CD14-positive monocyte (primary cell): ENCODE data around the gene CALY. TPM values are rescaled to one million over a fixed set of nuclear protein-coding genes. Genes with fewer than 3 reads are reported as not detected.

Experiments
- DNase-seq, 3 donors: peaks; one replicate each; pipeline ENCODE4 v3.0.0-alpha.2; 2011 to 2022
- H2AFZ ChIP-seq: 2 replicates; pipeline ENCODE4 v1.6.0; 2012; ENCODE audit warnings: mild to moderate bottlenecking, low read depth, low read length, inconsistent platforms; ENCODE audit not compliant: insufficient read depth, poor library complexity, severe bottlenecking
- H3K27ac ChIP-seq, 2 donors: 1 replicate in 1 of 2; 2 replicates in 1 of 2; pipeline ENCODE4 v1.5.1; 2012 to 2013; ENCODE audit warnings: low read length in 2 of 2, control low read depth in 1 of 2, inconsistent platforms in 1 of 2, low read depth in 1 of 2, mild to moderate bottlenecking in 1 of 2
- H3K27me3 ChIP-seq, 2 donors: one replicate each; pipeline versions ENCODE4 v1.6.0 to v1.6.1; 2011 to 2013; ENCODE audit warnings: low read length in 2 of 2; ENCODE audit not compliant: control insufficient read depth in 2 of 2, insufficient read depth in 2 of 2
- H3K36me3 ChIP-seq, 2 donors: replicated peaks in 1 of 2; 1 replicate in 1 of 2; 2 replicates in 1 of 2; pipeline versions ENCODE4 v1.5.1 to v1.6.1; 2012 to 2013; ENCODE audit warnings: low read length in 2 of 2, control low read depth in 1 of 2, inconsistent platforms in 1 of 2, mild to moderate bottlenecking in 1 of 2; ENCODE audit not compliant: insufficient read depth in 2 of 2, control insufficient read depth in 1 of 2
- H3K4me1 ChIP-seq, 2 donors: 1 replicate in 1 of 2; 2 replicates in 1 of 2; pipeline versions ENCODE4 v1.5.1 to v1.6.1; 2012 to 2013; ENCODE audit warnings: low read length in 2 of 2, control low read depth in 1 of 2, inconsistent platforms in 1 of 2, mild to moderate bottlenecking in 1 of 2, moderate library complexity in 1 of 2; ENCODE audit not compliant: insufficient read depth in 2 of 2, control insufficient read depth in 1 of 2
- H3K4me2 ChIP-seq: replicated peaks from 2 replicates; pipeline ENCODE3; 2012; ENCODE audit warnings: low read length, moderate library complexity, mild to moderate bottlenecking; ENCODE audit not compliant: poor library complexity, severe bottlenecking; ENCODE audit errors: extremely low read depth
- H3K4me3 ChIP-seq, 3 experiments: fragments of 200-600 bp in 1 of 3; sonication (generic) in 1 of 3; replicated peaks in 1 of 3; 1 replicate in 2 of 3; 2 replicates in 1 of 3; pipeline ENCODE4 v1.5.1; 2011 to 2013; ENCODE audit warnings: low read length in 3 of 3, mild to moderate bottlenecking in 3 of 3, control low read depth in 2 of 3, low read depth in 2 of 3, inconsistent platforms in 1 of 3, moderate library complexity in 1 of 3
- H3K79me2 ChIP-seq: 2 replicates; pipeline ENCODE4 v1.6.0; 2012; ENCODE audit warnings: mild to moderate bottlenecking, control low read depth, inconsistent platforms, low read length, moderate library complexity; ENCODE audit not compliant: insufficient read depth
- H3K9ac ChIP-seq: 2 replicates; pipeline ENCODE4 v1.6.0; 2017; ENCODE audit warnings: low read length, mild to moderate bottlenecking; ENCODE audit not compliant: insufficient read depth, poor library complexity, severe bottlenecking
- H3K9me3 ChIP-seq, 2 donors: replicated peaks in 1 of 2; 1 replicate in 1 of 2; 2 replicates in 1 of 2; pipeline versions ENCODE4 v1.5.1 to v1.6.1; 2012 to 2013; ENCODE audit warnings: low read length in 2 of 2, control low read depth in 1 of 2; ENCODE audit not compliant: control insufficient read depth in 1 of 2, insufficient read depth in 1 of 2
- H4K20me1 ChIP-seq: 2 replicates; pipeline ENCODE4 v1.6.0; 2012; ENCODE audit warnings: mild to moderate bottlenecking, low read length, control low read depth, moderate library complexity; ENCODE audit not compliant: insufficient read depth
- H3K27ac Mint-ChIP-seq, 7 donors: one replicate each; pipeline ENCODE4 v1.8.0; 2020; ENCODE audit warnings: mild to moderate bottlenecking in 7 of 7, mixed read lengths in 7 of 7, moderate library complexity in 6 of 7, inconsistent platforms in 2 of 7
- H3K27me3 Mint-ChIP-seq, 3 donors: one replicate each; pipeline ENCODE4 v1.8.0; 2021 to 2022; ENCODE audit warnings: low read depth in 3 of 3, mild to moderate bottlenecking in 3 of 3, mixed read lengths in 3 of 3, moderate library complexity in 3 of 3, inconsistent platforms in 1 of 3
- H3K36me3 Mint-ChIP-seq, 2 donors: one replicate each; pipeline ENCODE4 v1.8.0; 2020; ENCODE audit warnings: mixed read lengths in 2 of 2, inconsistent platforms in 1 of 2, mild to moderate bottlenecking in 1 of 2
- H3K4me1 Mint-ChIP-seq: one replicate; pipeline ENCODE4 v1.8.0; 2020; ENCODE audit warnings: mild to moderate bottlenecking, mixed read lengths
- H3K4me3 Mint-ChIP-seq, 2 donors: one replicate each; pipeline ENCODE4 v1.8.0; 2020; ENCODE audit warnings: mild to moderate bottlenecking in 2 of 2, mixed read lengths in 2 of 2, moderate library complexity in 1 of 2
- H3K9me3 Mint-ChIP-seq, 7 donors: one replicate each; pipeline ENCODE4 v1.8.0; 2020 to 2022; ENCODE audit warnings: mixed read lengths in 7 of 7, mild to moderate bottlenecking in 6 of 7, moderate library complexity in 6 of 7, inconsistent platforms in 2 of 7
- WGBS: methylation state at CpG from one replicate; pipeline ENCODE4 v1.1.5; 2013; ENCODE audit warnings: missing lambda C conversion rate; ENCODE audit not compliant: insufficient coverage; 5-methylcytosine and 5-hydroxymethylcytosine counted together
- intact Hi-C, 2 donors: fragments of 100-400 bp; cut with micrococcal nuclease; formaldehyde crosslinking; loops; one replicate each; pipeline versions ENCODE4 v1.15.0 to v1.15.1; 2023
- polyA plus RNA-seq, 3 donors: library from polyadenylated mRNA; depleted of rRNA in 1 of 3; unstranded in 2 of 3; stranded (reverse) in 1 of 3; fragments of 300-500 nt in 2 of 3; fragments of >200 nt in 1 of 3; fragmentation: Illumina TruSeq in 2 of 3; gene quantifications; 1 replicate in 2 of 3; 2 replicates in 1 of 3; pipeline ENCODE4 v1.2.3, GENCODE V29; 2012 to 2021
- TF ChIP-seq, protein P1 (sequence below): fragments of 200-600 bp; IDR thresholded peaks from one replicate; pipeline ENCODE4 v1.8.0; 2022; ENCODE audit warnings: antibody characterized with exemption, mild to moderate bottlenecking

The CALY gene
- polyA plus RNA-seq, 3 donors = not detected

DNA sequence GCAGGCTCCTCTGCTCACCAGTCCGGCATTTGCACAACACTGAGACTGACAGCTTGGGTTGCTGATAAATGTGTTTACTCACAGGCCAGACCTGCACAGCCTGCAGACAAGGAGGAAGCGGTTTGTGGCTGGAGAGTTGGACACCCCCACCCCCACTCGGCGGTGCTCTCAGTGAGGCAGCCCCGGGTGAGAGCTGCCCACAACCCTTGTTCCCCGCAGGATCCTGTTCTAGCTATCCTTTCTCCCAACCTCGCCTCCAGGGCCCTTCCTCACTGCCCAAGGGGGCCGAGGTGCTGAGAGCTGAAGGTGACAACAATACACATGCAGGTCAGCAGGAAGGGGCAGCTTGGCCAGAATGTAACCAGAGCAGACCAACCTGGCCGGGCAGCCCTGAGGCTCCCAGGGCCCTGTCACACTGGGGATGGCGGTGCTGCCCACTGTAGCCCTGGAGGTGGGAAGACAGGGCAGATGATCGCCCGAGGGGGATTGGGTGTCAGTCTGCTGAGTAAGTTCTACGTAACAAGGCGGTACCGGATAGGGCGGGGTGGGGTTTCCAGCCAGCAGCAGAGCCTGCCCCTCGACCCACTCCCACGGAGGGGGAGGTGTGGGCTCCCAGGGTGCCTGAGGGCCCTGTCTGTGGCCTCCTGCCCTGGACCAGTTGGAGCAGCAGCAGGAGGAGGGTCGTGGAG lies 58.0 kb downstream of the CALY start:
- H3K27ac Mint-ChIP-seq = peak overlapping the region; percentile 99 to 100 (median 100)
- peaks cover 24% of the 10 kb centered on the region for H4K20me1 ChIP-seq
- peaks cover 30 to 36% of the 10 kb centered on the region in 2 donors for H3K36me3 ChIP-seq
- H3K4me3 Mint-ChIP-seq = peak overlapping the region; percentile 83 to 91
- peak overlapping the region; percentile 99 for H3K4me2 ChIP-seq
- peaks cover 57% of the 10 kb centered on the region for H3K4me1 Mint-ChIP-seq
- H3K9me3 ChIP-seq = no peaks in the 10 kb centered on the region
- H3K27me3 ChIP-seq = no peaks in the 10 kb centered on the region
- H2AFZ ChIP-seq = no peak overlapping the region
- TF ChIP-seq, protein P1, sequence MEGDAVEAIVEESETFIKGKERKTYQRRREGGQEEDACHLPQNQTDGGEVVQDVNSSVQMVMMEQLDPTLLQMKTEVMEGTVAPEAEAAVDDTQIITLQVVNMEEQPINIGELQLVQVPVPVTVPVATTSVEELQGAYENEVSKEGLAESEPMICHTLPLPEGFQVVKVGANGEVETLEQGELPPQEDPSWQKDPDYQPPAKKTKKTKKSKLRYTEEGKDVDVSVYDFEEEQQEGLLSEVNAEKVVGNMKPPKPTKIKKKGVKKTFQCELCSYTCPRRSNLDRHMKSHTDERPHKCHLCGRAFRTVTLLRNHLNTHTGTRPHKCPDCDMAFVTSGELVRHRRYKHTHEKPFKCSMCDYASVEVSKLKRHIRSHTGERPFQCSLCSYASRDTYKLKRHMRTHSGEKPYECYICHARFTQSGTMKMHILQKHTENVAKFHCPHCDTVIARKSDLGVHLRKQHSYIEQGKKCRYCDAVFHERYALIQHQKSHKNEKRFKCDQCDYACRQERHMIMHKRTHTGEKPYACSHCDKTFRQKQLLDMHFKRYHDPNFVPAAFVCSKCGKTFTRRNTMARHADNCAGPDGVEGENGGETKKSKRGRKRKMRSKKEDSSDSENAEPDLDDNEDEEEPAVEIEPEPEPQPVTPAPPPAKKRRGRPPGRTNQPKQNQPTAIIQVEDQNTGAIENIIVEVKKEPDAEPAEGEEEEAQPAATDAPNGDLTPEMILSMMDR = no peak
- peak; percentile 96 to 98 (median 97) for DNase-seq
- H3K79me2 ChIP-seq = peaks cover 32% of the 10 kb centered on the region
- intact Hi-C loops = loop anchor here (2.0 kb wide), 3 partner anchors 14 to 30 kb away; partner anchors contain the start of genes TUBGCP2 (in 1 of the 2) and ZNF511 (in 1 of the 2)
- peak overlapping the region; percentile 97 for H3K9ac ChIP-seq
- peaks cover 34 to 39% of the 10 kb centered on the region in 2 donors for H3K36me3 Mint-ChIP-seq
- peaks cover 0 to 2% (median 0%) of the 10 kb centered on the region in 7 donors for H3K9me3 Mint-ChIP-seq
- H3K4me3 ChIP-seq = peak overlapping the region in 2 of 3 experiments; percentile 21 to 94
- peaks cover 73 to 78% of the 10 kb centered on the region in 2 donors for H3K4me1 ChIP-seq
- H3K27me3 Mint-ChIP-seq = peaks cover 0 to 14% (median 2%) of the 10 kb centered on the region in 3 donors
- 4% methylated on average over 5 of the region's 19 CpGs for WGBS
- peak overlapping the region; percentile 96 to 99 for H3K27ac ChIP-seq

DNA sequence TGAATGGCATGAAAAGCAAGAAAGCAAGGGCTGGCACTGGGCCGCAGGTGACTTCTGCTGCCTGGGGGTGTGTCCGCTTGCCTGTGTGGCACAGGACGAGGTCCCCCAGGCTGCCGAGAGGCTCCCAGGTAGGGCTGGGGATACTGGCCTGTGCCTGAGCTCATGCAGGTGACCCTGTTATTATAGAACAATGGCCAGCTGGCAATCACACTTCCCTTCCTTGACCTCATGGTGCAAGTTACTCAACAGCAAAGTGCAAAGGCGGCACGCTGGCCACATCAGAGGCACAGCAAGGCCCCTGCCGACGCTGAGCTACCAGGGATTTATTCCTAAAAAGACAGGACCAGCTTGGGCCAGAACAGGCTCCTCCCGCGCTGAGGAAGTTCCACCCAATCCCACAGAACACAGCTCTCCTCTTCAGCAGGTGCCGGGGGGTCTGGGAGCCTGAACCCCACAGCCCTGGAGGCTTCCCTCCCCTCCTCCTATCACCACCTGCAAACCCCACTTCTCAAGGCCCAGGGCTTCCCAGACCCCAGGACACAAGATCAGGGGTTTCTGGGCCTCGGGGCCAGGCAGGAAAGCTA lies 58.6 kb downstream of the CALY start:
- peak overlapping the region in 1 of 3 experiments; percentile 94 for H3K4me3 ChIP-seq
- intact Hi-C loops = loop anchor here (2.0 kb wide), 3 partner anchors 15 to 31 kb away; partner anchors contain the start of genes TUBGCP2 (in 1 of the 2) and ZNF511 (in 1 of the 2)
- peaks cover 30 to 35% of the 10 kb centered on the region in 2 donors for H3K36me3 Mint-ChIP-seq
- peak overlapping the region; percentile 99 for H3K4me2 ChIP-seq
- no peaks in the 10 kb centered on the region for H3K27me3 ChIP-seq
- no peaks in the 10 kb centered on the region for H3K9me3 ChIP-seq
- H4K20me1 ChIP-seq = peaks cover 31% of the 10 kb centered on the region
- peak; percentile 62 to 70 (median 70) for DNase-seq
- peaks cover 73 to 83% of the 10 kb centered on the region in 2 donors for H3K4me1 ChIP-seq
- TF ChIP-seq, protein P1 = no peak
- H3K27me3 Mint-ChIP-seq = peaks cover 0 to 15% (median 2%) of the 10 kb centered on the region in 3 donors
- H3K36me3 ChIP-seq = peaks cover 30 to 36% of the 10 kb centered on the region in 2 donors
- H3K9me3 Mint-ChIP-seq = peaks cover 0 to 2% (median 0%) of the 10 kb centered on the region in 7 donors
- H3K4me1 Mint-ChIP-seq = peaks cover 57% of the 10 kb centered on the region
- H2AFZ ChIP-seq = no peak overlapping the region
- H3K9ac ChIP-seq = peak overlapping the region; percentile 97
- 16% methylated on average over 9 of the region's 12 CpGs for WGBS
- peak overlapping the region; percentile 99 to 100 (median 100) for H3K27ac Mint-ChIP-seq
- peak overlapping the region; percentile 96 to 99 for H3K27ac ChIP-seq
- H3K79me2 ChIP-seq = peaks cover 32% of the 10 kb centered on the region
- H3K4me3 Mint-ChIP-seq = peak overlapping the region; percentile 83 to 91
